A204.1 (cell line): ENCODE measurements around the gene MNAT1.

Experiments used
- FAIRE-seq: peaks from 2 replicates; lab custom pipeline; 2012; peaks lifted over from hg19 to GRCh38; lab: Jason Lieb, UNC

MNAT1 gene

DNA sequence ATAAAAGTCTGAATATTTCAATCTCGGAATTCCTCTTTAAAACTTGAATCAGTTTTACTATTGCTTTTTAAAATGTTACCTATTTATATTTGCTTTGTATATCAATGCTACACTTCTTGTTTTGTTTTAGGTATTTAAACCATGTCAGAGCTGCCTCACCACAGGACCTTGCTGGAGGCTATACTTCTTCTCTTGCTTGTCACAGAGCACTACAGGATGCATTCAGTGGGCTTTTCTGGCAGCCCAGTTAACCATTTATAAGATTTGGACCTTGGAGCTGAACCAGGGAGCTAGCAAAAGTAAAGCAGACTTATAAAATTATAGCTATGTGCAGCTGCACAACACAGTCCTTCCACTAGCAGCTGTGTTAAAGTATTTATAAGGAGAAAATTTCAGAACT lies 233.5 kb downstream of the MNAT1 start:
- FAIRE-seq: no peak

DNA sequence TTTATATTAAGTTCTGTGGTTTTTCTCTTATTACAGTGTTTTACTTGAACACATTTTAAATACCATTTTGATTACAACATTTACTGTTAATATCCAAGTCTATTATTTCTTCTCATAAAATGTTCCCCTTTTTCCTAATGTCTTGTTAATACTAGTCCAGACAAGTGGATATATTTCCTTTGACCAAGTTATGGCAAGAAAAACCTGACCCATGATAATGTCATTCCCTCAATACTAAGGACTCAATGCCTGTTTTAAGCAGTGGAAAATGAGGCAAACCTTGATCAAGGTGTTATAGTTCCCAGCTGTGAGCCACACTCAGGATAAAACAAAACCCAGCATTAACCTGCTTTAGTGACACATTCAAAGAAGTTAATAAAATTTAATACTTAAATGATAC lies 234.1 kb downstream of the MNAT1 start:
- FAIRE-seq: no peak

- FAIRE-seq: no peak
Measured at GRCh38 chr14:60970146-60970545, 235.6 kb downstream of the MNAT1 start.

DNA sequence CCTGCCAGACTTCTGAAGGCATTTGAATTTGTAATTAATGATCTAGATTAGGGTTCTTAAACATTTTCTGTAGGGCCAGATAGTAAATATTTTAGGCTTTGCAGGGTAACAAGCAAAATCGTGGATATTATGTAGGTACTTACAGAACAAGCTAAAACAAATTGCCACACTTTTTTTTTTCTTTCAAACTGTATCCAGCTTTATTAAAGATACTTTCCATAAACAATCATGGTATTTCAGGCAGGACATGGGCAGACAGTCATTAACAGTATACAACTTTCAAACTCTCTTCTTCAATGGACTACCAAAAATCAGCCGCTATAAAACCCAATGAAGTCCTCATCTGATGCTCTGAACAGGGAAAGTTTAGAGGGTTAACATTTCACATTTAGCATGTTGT lies 236.7 kb downstream of the MNAT1 start:
- FAIRE-seq: no peak

DNA sequence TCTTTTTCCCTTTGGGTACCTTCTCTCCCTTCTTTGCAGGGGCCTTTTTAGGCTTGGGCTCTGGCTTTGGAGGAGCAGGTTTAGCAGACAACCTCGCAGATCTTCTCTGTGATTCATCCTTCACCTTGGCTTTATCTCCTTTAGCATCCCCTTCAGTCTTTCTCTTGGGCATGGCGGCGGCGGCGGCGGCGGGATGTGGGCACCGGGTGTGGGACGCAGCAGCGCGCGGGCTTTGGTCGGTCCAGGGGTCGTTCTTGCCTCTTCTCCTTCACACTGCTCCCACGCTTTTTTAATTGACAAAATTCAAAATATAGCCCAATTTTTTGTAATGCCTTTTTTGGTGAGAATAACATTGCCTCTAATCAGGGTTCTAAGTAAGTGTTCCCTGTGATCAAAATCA lies 237.7 kb downstream of the MNAT1 start:
- FAIRE-seq: no peak

DNA sequence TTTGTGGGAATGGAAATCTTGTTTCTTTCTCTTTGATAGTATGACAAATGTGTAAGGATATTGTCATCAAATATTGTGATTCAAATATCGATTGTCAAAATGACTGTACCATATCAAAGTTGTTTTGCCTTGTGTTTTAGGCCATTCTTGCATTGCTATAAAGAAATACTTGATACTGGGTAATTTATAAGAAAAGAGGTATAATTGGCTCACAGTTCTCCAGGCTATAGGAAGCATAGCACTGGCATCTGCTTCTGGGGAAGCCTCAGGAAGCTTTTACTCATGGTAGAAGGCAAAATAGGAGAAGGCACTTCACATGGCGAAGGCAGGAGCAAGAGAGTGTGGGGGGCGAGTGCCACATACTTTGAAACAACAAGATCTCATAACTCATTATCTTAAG lies 238.5 kb downstream of the MNAT1 start:
- no peak for FAIRE-seq

- no peak for FAIRE-seq
Measured at GRCh38 chr14:60974090-60974651, 239.6 kb downstream of the MNAT1 start.

- no peak for FAIRE-seq
Measured at GRCh38 chr14:60975551-60975950, 241.0 kb downstream of the MNAT1 start.

DNA sequence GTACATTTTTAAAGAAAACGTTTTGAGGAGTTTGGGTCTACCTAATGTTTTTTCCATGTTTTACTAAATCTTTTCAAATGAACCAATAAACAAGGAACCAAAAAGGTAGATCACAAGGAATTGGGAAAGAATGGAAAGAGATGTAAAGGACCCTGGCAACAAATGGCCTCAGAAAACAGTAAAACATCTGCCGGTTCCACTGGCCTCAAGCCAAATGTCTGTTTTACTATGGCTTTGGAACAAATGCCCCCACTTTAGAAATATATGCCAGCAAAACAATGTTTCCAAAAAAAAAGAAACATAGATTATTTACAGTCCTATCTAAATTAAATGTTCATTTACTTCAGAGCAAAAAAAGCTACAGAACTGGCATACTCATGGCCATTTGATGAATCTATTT lies 243.3 kb downstream of the MNAT1 start:
- no peak for FAIRE-seq

- peak; percentile 91 for FAIRE-seq
Measured at GRCh38 chr14:60980811-60981632, 246.5 kb downstream of the MNAT1 start, which contains the start of the genes SLC38A6 and TRMT5. Gene SLC38A6 (plus strand): TSS chr14:60981245. CDS start chr14:60981278, 33 bp downstream. Gene TRMT5 (minus strand): TSS chr14:60981079. CDS start chr14:60980973, 106 bp downstream.

DNA sequence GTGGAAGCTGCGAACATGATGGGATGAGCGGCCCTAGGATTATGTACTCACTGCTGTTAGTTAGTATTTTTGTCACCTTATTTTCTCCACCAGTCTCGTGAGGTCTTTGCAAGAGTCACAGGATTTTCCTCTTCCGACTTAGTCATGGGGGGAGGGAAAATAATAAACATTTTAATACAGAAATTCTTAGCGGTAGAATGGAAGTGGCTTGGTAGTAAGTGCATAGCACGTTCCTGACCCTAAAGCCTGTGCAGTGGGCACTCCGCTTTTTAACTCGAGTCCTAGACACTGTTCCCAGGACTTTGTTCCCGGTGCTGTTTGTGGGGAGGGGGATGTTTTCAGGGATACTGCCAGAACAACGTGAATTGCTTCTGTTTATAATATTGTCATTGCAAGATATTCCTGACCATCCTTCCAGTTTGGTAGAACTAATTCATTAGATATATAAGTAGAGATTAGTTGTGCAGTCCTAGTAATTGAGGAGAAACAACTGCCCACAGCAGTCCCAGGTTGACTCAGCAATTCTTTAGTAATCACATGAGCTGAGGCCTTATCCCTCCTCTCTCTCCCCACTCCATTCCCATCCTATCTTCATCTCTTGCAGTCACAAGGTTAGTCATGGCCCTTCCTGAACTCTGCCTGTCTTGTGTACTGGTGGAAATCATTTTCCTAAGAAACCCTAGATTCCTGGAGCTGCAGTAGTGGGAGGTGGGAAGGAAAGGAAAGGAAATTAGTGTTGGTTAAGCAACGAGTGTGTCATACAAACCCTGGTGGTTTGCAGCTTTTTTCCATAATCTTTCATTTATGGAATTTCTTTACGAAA lies 247.3 kb downstream of the MNAT1 start:
- FAIRE-seq: no peak

DNA sequence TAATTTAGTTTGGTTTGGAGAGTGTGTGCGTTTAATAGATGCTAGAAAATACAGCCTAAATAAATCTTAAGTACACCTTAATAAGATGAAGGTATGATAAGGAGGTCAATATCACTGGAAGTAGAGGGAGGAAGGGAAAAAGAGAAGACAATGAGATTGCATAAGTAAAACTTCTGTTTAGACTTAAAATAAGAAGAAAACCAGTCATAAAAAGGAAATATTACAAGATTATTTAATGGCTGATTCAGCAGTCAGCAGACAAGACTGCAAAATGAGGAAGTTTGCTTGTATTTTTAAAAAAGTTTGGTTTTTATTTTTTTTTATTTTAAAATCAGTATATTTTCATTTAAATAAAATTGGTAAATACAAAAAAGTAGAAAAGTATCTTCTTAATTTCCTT lies 249.6 kb downstream of the MNAT1 start:
- peak; percentile 29 for FAIRE-seq

DNA sequence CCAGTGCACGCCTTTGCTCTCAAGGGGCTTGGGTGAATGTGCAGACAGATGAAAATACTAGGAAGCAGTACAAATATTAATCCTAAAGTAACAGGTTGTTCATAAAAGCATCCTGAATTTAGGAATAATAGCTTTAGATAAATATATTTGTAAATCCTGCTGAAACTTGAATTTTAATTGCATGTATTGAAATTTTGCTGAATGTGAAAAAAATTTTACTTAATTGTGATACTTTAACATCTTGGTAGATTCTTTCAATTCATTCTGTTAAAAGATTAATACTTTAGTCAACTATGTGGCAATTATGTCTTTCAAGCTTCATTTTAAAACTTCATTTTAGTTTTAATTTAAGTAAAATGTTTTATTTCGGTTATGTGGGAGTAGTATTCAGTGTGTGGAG lies 251.9 kb downstream of the MNAT1 start:
- FAIRE-seq: peak; percentile 72

DNA sequence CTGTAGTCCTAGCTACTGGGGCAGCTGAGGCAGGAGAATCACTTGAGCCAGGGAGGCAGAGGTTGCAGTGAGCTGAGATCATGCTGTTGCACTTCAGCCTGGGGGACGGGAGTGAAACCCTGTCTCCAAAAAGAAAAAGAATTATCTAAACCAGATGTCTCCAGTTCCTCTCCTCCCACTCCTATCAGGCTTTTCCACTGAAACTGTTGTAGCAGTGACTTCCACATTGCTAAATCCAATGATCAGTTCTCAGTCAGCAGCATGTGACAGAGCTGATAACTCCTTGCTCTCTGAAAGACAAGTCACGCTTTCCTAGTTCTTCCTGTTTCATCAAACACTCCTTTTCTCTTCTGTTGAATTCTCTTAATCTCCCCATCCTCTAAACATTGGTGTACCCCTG lies 255.0 kb downstream of the MNAT1 start:
- no peak for FAIRE-seq

DNA sequence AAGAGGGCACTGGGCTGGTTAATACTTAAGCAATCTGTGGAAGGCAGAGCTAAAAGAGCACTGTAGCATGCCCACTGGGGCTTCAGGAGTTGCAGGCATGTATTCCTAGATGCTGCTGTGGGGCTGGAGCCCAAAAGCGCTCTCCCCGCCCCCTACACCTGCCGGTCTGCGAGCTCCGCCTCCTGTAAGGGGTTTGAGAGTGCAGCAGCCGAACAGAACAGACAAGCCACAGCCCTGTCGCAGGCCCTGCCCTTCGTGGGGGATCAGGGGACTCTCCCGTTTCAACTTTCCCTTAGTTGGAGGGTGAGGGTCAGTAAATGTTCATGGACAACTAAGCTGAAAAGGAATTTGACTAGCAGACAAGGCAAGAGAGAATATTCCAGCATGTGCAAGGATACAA lies 264.1 kb downstream of the MNAT1 start:
- FAIRE-seq: no peak

DNA sequence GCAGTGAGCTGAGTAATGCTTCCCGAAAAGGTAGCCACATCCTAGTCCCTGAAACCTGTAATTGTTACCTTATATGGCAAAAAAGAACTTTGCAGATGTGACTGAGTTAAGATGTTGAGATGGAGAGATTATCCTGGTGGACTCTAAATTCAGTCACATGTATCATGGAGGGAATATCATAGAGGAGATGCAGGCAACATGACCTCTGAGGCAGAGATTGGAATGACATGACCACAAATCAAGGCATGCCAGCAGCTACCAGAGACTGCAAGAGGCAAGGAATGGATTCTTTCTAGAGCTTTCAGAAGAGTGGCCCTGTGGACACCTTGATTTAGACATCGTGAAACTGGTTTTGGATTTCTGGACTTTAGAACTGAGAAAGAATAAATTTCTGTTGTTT lies 265.0 kb downstream of the MNAT1 start:
- FAIRE-seq: no peak

DNA sequence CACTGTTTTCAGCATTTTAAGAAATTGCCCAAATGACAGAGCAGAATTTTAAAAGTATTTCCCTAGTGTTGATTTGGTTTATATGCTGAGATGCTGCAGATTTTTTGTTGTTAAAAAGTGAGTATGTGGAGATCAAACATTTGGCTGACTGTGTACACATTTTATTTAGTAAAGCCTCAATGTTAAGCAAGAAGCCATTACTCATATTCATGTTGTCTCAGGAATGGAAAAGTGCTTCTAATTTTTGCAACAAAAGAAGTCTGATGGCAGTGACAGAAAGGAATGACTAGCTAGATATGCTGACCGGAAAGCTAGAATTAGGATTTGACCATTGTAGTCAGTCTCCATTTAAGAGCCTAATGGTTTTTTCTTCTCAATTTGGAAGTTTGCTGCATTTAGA lies 269.0 kb downstream of the MNAT1 start:
- FAIRE-seq: no peak

GRCh38 chr14:61019537-61019936 lies 285.0 kb downstream of the MNAT1 start:
- FAIRE-seq: no peak
